NOMO-1 (cell line): ENCODE results near the gene FARS2.
"Not testable (repeated sequence)": the region's sequence is repeated elsewhere in the genome, so short reads cannot be mapped to it uniquely, and the experiment has no call there.

Source experiments
- DNase-seq, 2 experiments: peaks; one replicate each; lab custom pipeline; 2025; ENCODE audit not compliant: unreplicated experiment in 2 of 2; lab: John Stamatoyannopoulos, UW

Gene FARS2

DNA sequence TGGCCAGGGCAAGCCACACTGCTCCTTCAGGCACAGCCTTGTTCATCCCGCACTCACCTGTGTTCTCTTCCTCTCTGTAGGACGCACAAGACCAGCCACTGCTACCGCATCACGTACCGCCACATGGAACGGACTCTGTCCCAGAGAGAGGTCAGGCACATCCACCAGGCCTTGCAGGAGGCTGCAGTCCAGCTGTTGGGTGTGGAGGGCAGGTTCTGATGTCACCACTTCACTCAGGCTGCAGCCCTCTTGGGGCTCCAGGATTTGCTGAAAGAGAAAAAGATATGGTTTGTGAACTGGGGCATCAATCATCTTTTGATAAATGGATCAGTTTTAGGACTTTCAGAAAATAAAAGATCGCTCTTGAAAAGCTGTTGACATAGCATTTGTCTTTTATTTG, 509.9 kb downstream of the FARS2 start:
- DNase-seq = no peak

DNA sequence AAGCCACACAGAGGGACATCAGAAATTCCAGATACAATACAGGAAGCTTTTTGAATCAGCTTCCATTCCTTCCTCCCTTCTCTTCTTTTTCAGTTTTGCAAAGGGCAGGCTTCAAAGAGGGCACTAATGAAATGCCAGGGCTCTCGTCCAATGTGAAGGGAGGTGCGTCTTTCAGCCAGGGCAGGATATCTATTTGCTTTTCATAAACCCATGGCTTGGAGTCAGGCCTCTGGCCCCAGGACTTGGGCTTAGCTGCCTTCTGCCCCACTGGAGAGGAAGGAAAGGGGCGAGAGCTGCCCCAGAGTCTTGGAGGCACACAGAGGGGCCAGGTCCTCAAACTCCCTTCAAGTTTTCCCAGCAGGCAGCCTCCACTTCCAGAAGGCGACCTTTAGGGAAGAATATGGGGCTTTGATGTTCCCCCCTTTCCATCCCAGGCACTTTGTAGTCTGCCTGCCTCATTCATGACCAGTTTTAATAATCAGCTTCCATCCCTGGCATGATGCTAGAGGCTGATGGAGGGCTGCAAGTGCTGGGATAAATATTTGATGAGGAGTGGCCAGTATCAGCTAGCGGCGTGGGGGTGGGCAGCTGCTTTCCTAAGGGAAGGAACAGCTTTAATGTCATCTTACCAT, 510.6 kb downstream of the FARS2 start:
- no peak for DNase-seq

GRCh38 chr6:5772408-5773120, 511.3 kb downstream of the FARS2 start:
- no peak for DNase-seq

GRCh38 chr6:5776104-5776503, 514.8 kb downstream of the FARS2 start:
- DNase-seq = no peak

DNA sequence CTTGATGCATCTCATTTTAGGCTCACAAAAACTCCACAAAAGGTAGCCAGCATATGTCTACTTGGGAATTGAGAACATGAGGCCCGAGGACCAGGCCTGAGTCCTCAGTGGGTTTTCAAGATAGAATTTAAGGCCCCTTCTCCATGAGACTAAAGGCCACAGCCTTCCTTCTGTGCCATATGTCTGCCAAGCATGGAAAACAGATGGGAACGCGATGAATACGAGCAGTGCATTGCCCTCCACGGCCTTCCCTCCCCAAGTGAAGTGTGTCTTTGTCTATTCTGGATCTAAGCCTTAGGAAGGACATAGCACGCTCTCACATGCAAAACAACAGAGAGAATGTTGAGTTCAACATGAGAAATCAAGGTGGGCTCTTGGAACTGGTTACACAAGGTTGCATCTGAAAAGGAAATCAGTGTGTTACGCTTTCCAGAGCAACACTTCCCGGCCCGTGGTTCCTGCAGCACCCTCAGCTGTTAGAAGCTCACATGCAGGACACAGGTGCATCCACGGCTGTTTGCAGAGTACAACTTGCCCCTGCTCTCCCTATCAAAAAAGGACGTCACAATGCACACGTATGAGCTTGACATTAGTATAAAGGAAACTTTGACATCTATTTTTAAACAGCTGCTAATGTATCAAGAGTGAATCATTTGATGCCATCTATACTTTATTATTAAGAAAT, 515.5 kb downstream of the FARS2 start:
- DNase-seq = no peak

DNA sequence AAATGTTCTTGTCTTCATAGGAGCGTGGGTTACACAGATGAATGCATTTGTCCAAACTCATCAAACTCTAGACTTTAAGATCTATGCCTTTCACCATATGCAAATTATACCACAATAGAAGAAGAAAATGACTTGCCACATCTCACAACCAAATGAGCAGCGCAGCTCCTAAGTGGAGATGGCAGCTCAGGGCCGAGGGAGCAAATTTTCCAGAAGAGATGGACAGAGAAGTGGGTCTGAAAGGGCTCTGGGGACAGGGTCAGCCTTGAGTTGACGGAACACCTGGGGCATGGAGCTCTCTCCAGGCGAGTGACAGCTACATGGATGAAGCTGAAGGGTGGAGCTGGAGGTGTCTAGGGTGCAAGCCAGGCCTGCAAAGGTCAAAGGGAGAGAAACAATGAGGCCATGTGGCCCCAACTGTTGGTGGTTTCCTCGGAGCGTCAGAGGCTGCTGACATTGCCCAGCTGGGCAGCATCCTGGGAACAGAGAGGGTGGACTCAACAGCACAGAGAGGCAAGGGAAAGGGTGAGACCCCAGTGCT, 517.1 kb downstream of the FARS2 start:
- no peak for DNase-seq

DNA sequence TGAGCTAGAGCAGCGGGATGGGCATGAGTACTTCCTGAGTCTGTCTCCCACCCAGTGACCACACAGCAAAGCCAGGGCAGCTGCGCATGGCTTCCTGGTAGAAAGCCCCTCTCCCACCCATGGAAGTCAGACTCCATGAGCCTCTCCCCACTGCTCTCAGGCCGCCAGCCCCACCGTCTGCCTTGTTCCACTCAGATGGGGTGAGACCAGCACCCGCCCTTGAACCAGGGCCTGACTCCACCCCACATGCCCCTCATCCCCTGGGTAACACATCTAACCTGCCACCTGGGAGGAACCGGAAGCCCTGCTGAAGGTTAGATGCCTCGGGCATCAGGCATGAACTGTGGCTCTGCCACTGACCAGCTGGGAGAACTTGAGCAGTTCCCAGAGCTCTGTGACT, 517.6 kb downstream of the FARS2 start:
- DNase-seq = no peak

- no peak for DNase-seq
Observed at GRCh38 chr6:5781019-5781418, 519.7 kb downstream of the FARS2 start.

DNA sequence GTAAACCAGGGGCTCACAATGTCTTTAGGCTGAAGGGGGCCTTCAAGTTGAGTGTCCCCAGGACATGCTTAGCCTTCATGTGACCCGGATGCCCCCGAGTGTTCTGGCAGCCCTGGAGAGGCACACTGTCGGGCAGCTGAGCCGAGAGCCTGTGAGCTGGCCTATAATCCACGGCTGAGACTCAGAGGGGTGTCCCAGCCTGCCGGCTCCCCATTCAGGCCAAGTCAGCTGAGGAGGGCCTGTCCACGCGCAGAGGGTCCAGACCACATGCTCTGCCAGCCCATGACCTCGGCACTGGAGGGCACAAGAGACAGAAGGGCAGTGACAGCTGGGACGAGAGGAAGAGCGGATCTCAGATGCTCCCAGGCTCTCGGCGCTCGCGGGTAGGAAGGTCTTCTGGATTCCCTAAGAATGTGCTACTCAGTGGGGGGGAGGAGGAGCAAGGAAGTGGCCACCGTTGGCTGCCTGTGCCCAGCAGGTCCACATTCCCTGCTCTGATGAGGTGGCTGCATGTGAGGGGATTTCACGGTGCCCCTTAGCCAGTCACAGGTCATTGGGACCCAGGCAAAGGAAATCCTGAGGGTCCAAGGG, 520.7 kb downstream of the FARS2 start:
- DNase-seq = no peak

GRCh38 chr6:5782783-5783547, 521.7 kb downstream of the FARS2 start:
- no peak for DNase-seq

GRCh38 chr6:5783584-5784089, 522.3 kb downstream of the FARS2 start:
- DNase-seq = no peak

DNA sequence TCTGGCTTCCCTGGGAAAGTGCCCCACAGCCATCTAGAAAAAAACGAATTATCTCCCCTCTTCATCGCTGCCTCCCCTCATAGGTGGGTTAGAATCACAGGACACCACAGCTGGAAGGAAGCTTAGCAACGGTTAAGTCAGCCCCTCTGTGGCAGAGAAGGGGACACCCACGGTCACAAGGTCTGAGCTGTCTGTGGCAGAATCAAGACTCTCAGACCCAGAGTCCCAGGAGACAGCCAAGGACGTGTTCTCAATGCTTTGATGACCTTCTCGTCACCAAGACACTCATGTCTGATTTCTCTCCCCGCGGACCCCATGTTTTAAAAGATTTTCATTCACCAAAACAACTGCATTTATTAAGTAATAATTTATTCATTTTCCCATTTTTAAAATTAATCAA, 523.9 kb downstream of the FARS2 start:
- no peak for DNase-seq

DNA sequence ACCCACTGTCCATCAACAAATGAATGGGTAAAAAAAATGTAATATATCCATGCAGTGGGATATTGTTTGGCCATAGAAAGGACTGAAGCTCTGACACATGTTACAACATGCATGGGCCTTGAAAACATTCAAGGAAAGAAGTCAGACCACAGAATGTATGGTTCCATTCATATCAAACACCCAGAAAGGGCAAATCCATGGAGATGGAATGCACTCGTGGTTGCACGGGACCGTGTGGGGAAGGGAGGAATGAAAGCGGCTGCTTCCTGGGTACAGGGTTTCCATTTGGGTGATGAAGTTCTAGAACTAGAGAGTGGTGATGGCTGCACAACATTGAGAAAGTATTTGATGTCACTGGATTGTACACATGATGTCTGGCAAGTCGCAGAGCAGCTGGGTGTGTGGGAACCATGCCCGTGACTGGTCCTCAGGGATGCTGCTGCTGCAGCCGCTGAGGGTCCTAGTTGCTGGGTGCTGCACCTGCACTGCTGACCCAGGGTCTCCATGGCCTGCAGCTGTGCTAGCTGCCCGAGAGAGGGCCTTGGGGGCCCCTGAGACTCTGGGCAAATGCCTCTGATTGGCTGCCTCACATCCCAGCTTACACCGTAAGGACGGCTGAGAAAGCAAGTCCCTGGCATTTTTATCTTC, 525.1 kb downstream of the FARS2 start:
- no peak for DNase-seq

- no peak for DNase-seq
Observed at GRCh38 chr6:5786969-5787720, 525.8 kb downstream of the FARS2 start.

- not testable (repeated sequence) for DNase-seq
Observed at GRCh38 chr6:5789426-5789825, 528.1 kb downstream of the FARS2 start.

- not testable (repeated sequence) for DNase-seq
Observed at GRCh38 chr6:5796555-5796954, 535.2 kb downstream of the FARS2 start.

- not testable (repeated sequence) for DNase-seq
Observed at GRCh38 chr6:5806406-5806805, 545.1 kb downstream of the FARS2 start.

DNA sequence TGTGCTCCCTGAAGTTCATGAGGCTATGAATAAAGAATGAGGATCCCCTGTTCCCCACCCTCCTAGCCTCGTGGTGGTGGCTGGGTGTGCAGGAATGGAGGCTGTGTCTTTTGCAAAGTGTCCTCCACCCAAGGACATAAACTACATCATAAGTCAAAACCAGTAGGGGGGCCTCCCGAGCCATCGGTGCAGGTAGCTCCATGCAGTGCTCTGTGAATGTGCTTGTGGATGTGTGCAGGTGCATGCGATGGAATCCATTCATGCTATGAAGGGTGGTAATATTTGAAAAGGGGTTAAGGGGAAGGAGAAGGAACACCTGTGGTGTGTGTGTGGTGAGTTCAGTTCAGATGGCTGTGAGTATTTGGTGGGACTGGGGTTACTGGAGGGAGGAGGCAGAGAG, 548.1 kb downstream of the FARS2 start:
- DNase-seq = no peak

DNA sequence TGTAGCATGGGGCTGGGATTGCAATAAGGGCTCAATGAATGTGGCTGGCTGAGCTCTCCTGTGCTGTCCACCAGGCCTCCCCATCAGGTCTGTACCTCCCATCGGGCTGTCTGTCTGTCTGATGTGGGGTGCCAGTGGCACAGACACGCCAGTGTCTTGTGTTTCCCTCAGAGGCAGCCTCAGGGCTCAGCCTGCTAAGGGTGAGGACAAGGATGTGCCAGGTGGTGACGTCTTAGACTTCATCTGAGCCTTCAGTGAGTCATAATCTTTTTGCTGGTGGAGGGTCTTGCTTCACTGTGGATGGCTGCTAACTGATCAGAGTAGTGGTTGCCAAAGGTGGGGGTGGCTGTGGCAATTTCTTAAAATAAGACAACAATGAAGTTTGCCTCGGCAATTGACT, 550.7 kb downstream of the FARS2 start:
- no peak for DNase-seq
